ENCODE measurements around the gene CDH4.

GRCh38 chr20:61477451-61477861, 225.4 kb downstream of the CDH4 start:
- no peak for TF ChIP-seq CTCF (IDR thresholded peaks at IDR 0.05)
- TF ChIP-seq POLR2A (IDR thresholded peaks at IDR 0.05) = no peak
